ENCODE data around the gene MRPL51.

DNA sequence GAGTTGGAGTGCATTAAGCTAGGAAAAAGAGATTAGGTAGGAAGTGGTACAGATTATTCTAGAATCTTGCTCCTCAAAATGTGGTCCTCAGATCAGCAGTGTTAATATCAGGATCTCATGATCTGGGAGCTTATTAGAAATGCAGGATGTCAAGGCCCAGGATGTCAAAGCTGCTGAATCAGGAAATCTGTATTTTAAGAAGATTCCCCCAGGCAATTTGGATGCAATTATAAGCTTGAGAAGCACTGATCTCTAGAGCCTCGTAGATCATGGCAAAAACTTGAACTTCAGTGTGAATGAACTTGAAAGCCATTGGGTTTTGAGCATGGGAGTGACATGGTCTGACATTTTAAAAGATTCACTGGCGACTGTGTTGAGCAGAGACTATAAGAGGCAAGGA is 7.4 kb upstream of the MRPL51 start:
- TF ChIP-seq, protein P1, sequence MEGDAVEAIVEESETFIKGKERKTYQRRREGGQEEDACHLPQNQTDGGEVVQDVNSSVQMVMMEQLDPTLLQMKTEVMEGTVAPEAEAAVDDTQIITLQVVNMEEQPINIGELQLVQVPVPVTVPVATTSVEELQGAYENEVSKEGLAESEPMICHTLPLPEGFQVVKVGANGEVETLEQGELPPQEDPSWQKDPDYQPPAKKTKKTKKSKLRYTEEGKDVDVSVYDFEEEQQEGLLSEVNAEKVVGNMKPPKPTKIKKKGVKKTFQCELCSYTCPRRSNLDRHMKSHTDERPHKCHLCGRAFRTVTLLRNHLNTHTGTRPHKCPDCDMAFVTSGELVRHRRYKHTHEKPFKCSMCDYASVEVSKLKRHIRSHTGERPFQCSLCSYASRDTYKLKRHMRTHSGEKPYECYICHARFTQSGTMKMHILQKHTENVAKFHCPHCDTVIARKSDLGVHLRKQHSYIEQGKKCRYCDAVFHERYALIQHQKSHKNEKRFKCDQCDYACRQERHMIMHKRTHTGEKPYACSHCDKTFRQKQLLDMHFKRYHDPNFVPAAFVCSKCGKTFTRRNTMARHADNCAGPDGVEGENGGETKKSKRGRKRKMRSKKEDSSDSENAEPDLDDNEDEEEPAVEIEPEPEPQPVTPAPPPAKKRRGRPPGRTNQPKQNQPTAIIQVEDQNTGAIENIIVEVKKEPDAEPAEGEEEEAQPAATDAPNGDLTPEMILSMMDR (IDR thresholded peaks at IDR 0.05): no peak
- TF ChIP-seq ZFX (IDR thresholded peaks at IDR 0.05; ENCODE audit: borderline replicate concordance): no peak

Data from 22Rv1 (cell line).